CD4-positive, alpha-beta T cell treated with Interleukin-6 at 100 ng/mL for 8 hours (primary cell): ENCODE measurements around the gene ERFE.
A peak's percentile ranks its signal among the peaks of the same experiment; 100 is the strongest.
"Not testable (repeated sequence)": the region's sequence is repeated elsewhere in the genome, so short reads cannot be mapped to it uniquely, and the experiment has no call there.

Source experiments
- DNase-seq: peaks from one replicate; pipeline ENCODE4 v3.0.0-alpha.2; 2020; ENCODE audit warnings: mixed read lengths, low spot score

Gene ERFE

DNA sequence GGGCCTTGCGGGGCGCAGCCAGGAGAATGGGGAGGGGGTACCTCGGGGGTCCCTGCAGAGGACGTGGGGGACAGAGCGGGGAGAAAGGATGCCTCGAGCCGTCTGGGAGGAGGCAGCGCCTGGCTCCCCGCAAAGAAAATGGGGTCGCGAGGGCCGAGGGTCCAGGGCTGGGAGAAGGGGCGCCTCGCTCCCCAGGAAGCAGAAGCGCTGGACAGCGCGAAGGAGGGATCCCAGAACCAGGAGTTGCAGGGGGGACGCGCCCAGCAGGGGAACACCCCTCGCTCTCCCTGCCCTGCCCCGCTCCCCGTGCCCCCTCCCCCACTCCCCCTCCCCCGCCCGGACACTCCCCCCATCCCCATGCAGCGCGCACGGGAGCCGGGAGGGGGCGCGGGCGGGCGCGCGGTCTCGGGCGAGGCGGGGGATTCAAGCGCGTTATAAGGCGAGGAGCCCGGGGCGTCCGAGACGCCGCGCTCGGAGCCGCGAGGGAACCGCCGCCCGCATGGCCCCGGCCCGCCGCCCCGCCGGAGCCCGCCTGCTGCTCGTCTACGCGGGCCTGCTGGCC lies at the start of gene ERFE:
ERFE (plus strand) TSS at position 462 of the 562 bp plus-strand sequence; CDS start at position 500, 38 bp downstream.
- peak; percentile 16 for DNase-seq

DNA sequence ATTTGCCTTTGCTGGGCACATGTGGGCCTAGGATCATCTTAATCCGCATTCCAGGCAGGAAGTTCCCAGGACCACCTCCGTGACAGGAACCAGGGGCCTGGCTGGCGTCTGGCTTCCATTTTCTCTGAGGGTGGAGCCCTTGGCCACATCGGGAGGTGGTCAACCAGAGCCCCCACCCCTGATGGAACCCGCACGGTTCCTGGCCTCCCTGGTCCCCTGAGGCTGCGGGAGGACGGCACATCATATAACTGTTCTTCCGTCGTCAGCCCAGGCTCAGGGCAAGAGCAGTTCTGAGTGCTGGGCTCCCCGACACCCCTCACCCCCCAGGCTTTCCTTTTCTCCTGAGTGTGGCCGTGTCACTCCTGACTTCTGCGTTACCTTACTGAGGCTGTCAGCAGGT lies 45.2 kb upstream of the ERFE start:
- no peak for DNase-seq

GRCh38 chr2:238114331-238114841 lies 44.4 kb upstream of the ERFE start:
- DNase-seq = no peak

DNA sequence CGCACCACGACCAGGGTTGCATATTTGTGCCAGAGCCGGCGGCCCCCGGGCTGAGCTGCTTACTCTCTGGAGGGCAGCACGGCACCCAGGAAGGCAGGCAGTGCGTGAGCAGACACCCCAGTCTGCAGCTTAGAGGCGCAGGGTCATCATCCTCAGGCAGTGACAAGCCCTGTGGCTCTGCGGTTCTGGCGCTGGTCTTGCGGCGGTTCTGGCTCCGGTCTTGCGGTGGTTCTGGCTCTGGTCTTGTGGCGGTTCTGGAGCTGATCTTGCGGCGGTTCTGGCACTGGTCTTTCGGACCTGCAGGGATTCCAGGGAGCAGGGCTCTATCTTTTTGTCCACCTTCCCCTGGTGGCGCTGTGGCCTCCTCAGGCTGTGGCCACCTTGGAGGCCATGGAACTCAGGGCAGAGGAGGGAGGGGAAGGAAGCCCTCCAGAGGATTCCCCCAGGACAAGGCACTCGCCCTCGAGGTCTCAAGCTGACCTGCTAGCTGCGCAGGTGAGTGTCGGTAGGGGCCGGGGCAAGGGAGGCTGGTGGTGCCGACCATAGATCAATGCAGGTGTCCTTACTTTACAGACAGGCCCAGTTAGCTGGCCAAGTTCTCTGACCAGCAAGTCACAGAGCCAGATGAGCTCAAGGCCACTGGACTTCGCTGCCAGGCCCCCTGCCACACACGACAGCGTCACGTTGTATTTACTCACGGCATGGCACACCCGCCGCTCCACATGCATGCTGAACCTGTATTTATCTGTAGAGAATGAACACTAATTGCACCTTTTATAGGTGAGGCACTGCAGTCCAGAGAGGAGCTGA lies 43.7 kb upstream of the ERFE start:
- no peak for DNase-seq

GRCh38 chr2:238115709-238116108 lies 43.1 kb upstream of the ERFE start:
- not testable (repeated sequence) for DNase-seq

DNA sequence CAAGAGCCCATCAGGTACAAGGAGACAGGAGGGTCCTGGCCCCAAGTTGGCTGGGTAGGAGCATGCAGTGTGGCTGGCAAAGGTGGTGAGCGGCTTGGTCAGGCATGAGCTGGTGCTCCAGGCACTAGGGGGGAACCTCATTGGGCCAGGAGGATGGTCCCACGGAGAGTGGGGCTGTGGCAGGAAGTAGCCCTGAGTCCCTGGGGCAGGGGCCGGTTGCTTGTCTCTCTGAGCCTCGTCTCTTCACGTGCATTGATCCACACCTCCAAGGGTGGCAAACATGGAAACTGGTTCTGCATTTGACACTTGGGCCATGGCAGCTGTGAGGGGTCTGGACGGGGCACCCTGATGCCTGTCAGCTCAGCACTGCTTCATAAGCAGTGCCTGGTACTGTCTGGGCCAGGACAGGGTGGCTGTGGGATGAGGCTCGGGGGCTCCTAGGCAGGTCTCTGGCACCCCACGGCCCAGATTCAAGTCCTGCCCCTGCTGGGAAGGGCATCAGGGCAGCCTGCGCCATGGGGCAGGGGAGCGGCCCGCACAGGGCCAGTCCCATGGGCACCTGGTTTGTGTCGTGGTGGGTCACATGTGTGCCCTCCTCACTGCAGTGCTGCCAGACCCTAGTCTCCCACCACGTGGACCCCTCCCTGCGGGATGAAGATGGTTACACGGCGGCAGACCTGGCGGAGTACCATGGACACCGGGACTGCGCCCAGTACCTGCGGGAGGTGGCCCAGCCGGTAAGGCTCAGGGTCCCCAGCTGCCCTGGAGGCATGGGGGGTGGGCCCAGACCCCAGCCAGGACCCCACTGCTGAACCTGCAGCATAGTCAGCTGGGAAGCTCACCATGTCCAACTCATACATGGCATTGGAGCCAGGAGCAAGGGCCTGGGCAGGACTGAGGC lies 42.2 kb upstream of the ERFE start:
- no peak for DNase-seq

DNA sequence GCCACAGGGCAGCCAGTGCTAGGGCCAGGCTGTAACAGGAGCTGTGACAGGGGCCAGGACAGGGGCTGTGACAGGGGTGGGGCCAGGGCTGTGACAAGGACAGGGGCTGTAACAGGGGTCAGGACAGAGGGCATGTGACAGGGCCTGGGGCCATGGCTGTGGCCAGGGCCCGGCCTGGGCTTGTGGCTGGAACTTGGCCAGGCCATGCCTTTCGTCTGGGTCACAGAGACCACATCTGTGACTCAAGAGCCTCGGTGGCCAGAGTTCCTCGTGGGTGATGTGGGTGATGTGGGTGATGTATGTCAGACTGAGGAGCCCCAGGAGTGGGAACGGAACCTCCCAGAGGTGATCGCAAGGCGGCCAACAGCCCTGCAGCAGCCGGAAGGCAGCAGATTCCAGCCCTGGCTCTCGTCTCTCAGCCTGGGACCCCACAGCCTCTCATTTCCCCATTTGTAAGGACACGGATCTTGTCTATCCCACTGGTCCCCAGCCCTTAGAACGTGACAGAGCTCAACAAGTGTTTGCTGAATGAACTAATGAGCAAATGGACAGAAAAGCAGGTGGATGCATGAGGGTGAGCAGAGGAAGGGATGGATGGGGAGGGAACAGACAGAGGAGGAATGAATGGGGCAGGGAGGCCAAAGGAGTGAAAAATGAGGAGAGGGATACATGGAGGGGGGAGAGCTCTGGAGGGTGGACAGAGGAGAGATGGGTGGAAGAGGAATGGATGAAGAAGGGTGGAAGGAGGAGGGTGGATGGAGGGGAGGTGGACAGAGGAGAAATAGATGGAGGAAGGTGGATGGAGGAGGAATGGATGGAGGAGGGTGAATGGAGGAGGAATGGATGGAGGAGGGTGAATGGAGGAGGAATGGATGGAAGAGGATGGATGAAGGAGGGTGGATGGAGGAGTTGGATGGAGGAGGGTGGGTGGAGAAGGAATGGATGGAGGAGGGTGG lies 41.3 kb upstream of the ERFE start:
- DNase-seq = no peak

DNA sequence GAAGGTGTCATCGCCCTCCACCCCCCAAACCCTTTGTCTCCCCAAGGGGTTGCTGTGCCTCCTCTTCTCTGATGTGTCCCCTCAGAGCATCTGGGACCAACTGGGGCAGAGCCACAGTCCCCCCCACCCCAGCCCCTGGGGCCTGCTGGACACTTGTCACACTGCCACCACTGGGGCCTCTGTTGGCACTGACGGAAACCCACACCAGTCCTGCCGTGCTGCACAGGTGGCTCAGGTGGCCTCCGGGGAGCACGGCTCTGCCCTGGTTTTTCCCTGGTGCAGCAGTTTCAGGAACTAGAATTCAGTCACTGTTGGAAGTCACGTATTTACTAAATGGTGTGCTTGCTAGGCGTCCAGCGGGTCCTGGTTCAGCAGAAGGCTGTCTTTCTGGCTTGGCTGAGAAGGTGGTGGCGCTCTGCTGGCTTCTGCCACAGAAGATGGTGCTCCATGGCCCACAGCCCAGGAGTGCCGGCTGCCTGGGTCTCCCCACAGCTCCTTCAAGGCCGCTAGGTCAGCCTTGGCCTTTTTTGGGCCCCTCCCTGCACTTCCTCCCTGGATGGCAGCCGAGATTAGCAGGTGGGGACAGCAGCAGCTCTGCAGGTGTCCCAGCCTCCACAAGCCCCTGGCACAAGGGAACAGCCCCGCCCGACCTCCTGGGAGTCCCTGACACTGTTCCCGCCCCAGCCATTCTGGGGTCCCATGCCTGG lies 38.9 kb upstream of the ERFE start:
- no peak for DNase-seq

- DNase-seq = no peak
Measured at GRCh38 chr2:238120463-238121298, 38.1 kb upstream of the ERFE start.

DNA sequence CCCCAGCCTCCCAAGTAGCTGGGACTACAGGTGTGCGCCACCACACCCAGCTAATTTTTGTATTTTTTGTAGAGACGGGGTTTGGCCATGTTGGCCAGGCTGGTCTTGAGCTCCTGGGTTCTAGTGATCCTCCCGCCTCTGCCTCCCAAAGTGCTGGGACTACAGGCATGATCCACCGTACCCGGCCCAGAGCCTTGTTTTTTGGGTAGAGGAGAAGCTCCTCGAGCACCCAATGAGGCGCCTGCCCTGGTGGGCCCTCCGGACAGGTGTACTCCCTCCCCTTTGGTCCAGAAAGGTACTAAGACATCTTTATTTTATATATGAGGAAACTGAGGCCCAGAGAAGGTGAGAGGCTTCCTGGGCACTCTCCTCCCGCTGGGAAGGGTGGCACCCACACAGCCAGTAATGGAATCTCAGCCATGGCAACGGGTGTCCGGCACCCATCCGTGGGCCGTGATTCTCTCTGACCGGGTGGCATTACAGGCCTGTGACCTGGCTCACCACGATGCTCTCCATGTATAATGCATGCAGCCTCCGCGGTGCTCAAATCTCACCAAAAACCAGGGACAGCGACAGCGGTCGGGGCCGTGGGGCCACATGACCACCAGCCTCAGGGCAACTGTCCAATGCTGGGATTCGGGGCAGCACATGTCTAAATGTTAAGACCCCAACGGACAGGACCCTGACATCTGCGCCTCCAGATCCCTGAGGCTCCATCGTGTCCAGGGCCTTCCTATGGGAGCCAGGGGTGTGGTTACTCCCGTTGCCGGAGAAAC lies 37.1 kb upstream of the ERFE start:
- DNase-seq = no peak

DNA sequence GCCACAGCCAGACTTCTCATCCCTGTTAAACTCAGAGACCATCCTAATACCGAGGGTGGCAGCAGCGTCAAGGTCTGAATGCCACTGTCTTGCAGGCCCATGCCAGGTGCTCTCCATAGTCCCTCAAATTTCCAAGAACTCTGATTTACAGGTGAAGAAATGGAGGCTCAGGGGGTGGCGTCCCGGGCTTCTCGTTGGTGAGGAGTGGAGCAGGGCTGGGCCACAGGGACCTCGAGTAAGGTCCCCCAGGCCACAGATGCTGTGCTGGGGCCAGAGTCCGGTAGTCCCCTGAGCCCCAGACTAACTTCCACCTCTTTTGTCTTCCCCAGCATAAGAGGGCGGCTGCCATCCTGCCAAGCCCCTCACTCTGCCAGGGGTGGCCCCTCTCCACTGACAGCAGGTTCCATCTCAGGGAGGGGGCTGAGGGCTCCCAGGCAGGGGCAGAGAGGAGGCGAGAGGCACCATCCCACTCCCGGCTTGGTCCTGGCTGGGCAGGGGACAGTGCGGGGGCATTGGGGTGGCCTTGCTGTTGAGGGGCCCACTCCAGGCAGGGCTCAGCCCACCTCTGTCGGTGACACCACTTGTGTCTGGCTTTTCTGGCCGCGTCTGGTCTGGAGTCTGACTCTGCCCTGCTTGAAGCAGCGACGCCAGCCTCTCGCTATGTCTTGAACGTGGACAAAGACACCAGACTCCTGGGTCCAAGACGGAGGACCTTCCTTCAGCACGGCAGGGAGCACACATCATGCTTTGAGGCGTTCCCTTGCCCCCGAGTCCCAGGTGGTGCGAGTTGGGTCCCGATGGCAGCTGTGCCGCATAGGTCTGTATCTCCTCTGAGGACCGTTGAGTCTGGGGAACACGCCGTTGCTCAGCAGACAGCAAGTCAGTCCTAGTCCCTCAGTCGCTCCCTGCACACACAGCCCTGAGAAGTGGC lies 36.2 kb upstream of the ERFE start:
- no peak for DNase-seq

- DNase-seq = no peak
Measured at GRCh38 chr2:238123218-238123971, 35.4 kb upstream of the ERFE start.

DNA sequence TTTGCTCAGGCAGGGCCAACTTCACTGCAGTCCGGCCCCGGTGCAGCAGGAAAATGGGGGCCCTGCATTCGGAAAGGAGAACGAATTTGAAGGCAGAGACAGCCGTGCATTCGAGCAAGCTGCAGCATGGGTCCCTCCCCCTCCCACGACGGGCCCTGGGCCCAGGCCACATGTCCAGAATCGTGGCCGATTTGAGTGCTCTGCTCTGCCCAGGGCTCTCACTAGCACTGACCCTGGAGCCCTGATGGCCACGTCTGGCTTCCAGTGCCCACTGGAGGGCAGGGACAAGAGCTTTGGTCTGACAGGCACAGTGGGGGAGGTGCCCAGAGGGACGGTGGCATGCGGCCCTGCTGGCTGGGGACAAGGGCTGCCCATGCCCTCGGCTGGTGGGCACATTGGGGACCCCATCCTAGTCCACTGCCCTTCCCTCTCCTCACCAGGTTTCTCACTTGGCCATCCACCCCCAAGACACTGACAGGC lies 34.7 kb upstream of the ERFE start:
- no peak for DNase-seq

GRCh38 chr2:238124488-238125126 lies 34.2 kb upstream of the ERFE start:
- no peak for DNase-seq

GRCh38 chr2:238125127-238125885 lies 33.5 kb upstream of the ERFE start:
- no peak for DNase-seq

GRCh38 chr2:238126338-238126737 lies 32.4 kb upstream of the ERFE start:
- DNase-seq = no peak
